ENCODE data around the gene RGMA.

GRCh38 chr15:93028111-93028631 lies 60.8 kb downstream of the RGMA start:
- TF ChIP-seq CTCF (IDR thresholded peaks at IDR 0.05) (no peak), POLR2A (IDR thresholded peaks at IDR 0.05) (no peak)

Measured in adrenal gland (tissue), 5 donors.